Urinary bladder (tissue), 4 donors: ENCODE data around the gene EGLN3. TPM values are rescaled to one million over a fixed set of nuclear protein-coding genes. Genes with fewer than 3 reads are reported as not detected.

Source experiments
- DNase-seq: peaks from one replicate; pipeline ENCODE4 v3.0.0-alpha.2; 2015; ENCODE audit errors: extremely low spot score
- H3K27ac ChIP-seq: one replicate; pipeline ENCODE4 v1.5.1; 2013; ENCODE audit warnings: low read depth, mild to moderate bottlenecking, moderate library complexity
- H3K36me3 ChIP-seq: one replicate; pipeline ENCODE4 v1.6.1; 2013; ENCODE audit warnings: mild to moderate bottlenecking, moderate library complexity; ENCODE audit not compliant: insufficient read depth
- H3K4me1 ChIP-seq: one replicate; pipeline ENCODE4 v1.6.1; 2013; ENCODE audit warnings: mild to moderate bottlenecking, moderate library complexity; ENCODE audit not compliant: insufficient read depth
- H3K4me3 ChIP-seq: one replicate; pipeline ENCODE4 v1.5.1; 2013; ENCODE audit warnings: low read depth, low read length
- WGBS: extraction: QIAGEN DNeasy Blood & Tissue Kit; methylation state at CpG from one replicate; pipeline ENCODE4 v1.1.7; 2013; 5-methylcytosine and 5-hydroxymethylcytosine counted together
- polyA plus RNA-seq: library from polyadenylated mRNA; stranded (reverse); fragments of 200-250 nt; gene quantifications from one replicate; pipeline ENCODE4 v1.2.3, GENCODE V29; 2013
- total RNA-seq: library from RNA; depleted of rRNA; stranded (reverse); fragments of >200 nt; gene quantifications from one replicate; pipeline ENCODE4 v1.2.3, GENCODE V29; 2014
- donor health status: healthy with polysubstance abuse.
- donor health status: healthy.

EGLN3 gene
- total and polyA plus RNA-seq, 2 donors: 54.6 to 65.8 TPM

DNA sequence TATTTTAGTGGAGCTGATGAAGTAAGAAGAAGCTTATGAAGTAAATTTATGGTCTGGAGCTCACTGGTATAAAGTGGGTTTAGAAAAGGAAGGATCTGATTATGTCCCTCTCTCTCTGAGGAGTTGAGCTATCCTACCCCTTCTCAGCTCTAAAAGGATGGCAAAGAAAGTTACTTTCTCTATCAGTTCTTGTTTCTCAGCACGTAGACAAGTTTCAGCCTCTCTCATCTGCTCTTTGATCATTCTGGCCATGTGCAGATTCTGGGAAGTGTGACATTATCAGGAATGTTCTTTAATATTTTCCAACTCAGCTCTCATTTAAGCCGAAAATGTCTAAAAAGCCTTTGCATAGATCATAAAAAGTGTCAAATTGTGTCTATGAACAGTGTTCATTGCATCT, 5.8 kb upstream of the EGLN3 start:
- Histone ChIP-seq H3K36me3 (no peaks in the 10 kb centered on the region), H3K4me1 (no peaks in the 10 kb centered on the region), H3K4me3 (no peak overlapping the region), H3K27ac (no peak overlapping the region)
- WGBS: 87% methylated on average over 2 of the region's 2 CpGs
- DNase-seq: no peak

DNA sequence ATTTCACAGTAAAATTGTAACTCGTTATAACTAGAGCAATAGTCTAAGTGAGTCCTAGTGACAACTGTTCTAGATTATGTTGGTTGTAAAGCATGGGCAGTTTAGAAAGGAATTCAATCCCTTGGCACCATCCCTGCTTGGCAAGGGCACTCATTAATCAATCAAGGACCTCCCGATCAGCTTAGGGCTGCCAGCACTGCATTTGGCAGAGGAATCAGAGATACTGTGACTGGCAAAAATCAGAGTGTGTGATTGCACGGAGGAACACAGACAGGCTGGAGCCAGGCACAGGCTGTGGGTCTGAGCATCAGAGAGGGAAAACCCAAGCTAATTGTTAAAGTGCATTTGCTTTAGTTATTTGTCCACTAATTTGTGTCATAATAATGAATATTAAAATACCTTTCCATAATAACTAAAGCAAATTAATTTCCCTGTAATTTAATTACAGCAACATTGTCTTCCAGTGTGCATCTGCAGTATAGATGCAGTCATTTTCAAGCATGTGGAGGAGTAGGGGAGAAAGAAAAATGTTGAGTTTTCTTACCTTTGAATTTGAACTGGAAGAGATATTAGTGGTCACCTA, 3.2 kb upstream of the EGLN3 start:
- Histone ChIP-seq H3K36me3 (no peaks in the 10 kb centered on the region), H3K4me1 (no peaks in the 10 kb centered on the region), H3K4me3 (no peak overlapping the region), H3K27ac (no peak overlapping the region)
- 58% methylated on average over 3 of the region's 3 CpGs for WGBS
- DNase-seq: no peak

DNA sequence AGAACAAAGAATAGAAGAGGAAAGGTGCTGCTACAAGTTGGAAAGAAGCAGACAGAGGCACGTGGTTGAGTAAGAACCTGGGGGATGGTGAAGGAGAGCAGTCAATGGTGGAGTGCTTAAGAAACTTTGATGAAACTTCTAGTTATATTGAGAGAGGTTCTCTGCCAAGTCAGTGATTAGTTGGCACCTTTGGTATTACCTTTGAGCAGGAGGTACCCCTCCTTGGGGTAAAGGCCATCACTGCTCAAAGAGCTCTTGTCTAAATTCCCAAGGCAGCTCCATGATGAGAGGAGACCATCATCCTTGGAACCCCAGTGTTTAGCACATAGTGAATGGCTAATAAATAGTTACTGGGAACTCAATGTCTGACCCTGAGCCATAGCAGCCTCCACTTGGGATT, 1.7 kb upstream of the EGLN3 start:
- WGBS: 92% methylated on average over 1 of the region's 1 CpG
- no peak overlapping the region for H3K4me3 ChIP-seq
- H3K4me1 ChIP-seq: no peaks in the 10 kb centered on the region
- no peak for DNase-seq
- no peak overlapping the region for H3K27ac ChIP-seq
- H3K36me3 ChIP-seq: no peaks in the 10 kb centered on the region

DNA sequence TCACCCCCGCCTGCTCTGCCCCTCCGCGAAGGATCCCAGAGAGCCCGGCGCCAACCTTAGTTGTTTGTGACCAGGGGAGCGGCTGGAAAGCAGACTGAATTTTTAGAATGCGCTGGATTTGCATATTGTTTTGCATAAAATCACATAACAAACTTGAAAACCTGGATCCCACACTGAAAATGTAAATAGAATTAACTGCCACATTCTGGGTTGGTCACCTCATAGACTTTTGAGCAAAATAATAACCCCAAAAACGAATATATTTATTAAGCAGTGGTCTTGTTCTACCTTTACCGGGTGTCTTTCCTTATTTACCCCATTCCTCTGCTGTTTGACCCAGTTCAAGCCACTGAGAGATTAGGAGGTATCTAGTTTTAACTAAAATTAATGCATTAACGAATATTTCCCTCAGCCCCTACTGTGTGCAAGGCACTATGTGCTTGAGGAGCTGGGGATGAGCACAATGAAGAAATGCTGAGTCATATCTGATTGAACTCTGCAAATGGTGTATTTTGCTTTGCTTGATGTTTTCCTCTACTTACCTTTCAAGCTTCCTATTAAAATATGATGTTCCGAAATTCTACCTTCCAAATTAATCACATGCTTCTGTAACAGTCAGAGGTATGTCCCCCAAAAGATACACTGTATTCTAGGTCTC, 438 bp upstream of the EGLN3 start:
- Histone ChIP-seq H3K4me1 (no peaks in the 10 kb centered on the region), H3K4me3 (no peak overlapping the region), H3K36me3 (no peaks in the 10 kb centered on the region), H3K27ac (no peak overlapping the region)
- WGBS: 16% methylated on average over 11 of the region's 11 CpGs
- DNase-seq: no peak

DNA sequence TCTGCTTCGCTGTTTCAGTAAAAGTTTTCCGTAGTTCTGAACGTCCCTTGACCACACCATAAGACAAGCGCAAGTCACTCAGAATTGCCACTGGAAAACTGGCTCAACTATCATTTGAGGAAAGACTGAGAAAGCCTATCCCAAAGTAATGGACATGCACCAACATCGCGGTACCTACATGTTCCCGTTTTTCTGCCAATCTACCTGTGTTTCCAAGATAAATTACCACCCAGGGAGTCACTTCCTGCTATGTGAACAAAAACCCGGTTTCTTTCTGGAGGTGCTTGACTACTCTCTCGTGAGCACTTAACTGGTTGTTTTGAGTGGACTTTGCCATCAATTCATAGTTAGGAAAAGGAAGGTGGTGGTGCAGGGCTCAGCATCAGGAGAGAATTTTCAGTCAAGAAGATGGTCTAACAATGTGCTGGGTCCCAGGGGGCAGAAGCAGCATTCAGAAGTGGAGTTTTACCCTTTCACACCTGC, 1.4 kb downstream of the EGLN3 start:
- no peak for DNase-seq
- peak overlapping the region; percentile 57 for H3K4me3 ChIP-seq
- no peaks in the 10 kb centered on the region for H3K4me1 ChIP-seq
- H3K36me3 ChIP-seq: no peaks in the 10 kb centered on the region
- WGBS: 21% methylated on average over 9 of the region's 9 CpGs
- no peak overlapping the region for H3K27ac ChIP-seq

DNA sequence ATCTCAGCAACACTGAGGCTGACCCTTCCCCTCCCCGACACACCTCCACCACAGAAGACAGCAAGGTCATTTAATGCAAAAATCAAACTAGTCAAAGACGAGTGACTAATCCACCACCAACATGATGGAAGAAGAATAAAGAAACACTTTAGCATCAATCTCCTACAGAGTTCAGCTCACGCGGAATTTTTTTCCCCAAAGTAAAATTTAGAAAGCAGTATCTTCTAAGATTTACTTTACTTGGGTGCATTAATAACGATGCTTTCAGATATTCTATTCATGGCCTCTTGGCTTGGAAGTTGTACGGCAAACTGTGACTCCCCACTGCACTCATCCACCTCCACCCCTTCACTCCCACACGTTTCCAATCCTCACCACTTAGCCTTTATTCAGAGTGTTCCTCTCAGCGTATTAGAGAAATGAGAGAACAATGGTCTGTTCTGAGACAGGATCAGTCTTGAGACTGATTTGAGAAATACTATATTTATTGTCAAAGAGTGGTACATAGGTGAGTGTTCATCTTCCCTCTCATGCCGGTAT, 1.9 kb downstream of the EGLN3 start:
- 37% methylated on average over 9 of the region's 9 CpGs for WGBS
- Histone ChIP-seq H3K36me3 (no peaks in the 10 kb centered on the region), H3K27ac (no peak overlapping the region), H3K4me1 (no peaks in the 10 kb centered on the region), H3K4me3 (peak overlapping the region; percentile 57)
- no peak for DNase-seq

DNA sequence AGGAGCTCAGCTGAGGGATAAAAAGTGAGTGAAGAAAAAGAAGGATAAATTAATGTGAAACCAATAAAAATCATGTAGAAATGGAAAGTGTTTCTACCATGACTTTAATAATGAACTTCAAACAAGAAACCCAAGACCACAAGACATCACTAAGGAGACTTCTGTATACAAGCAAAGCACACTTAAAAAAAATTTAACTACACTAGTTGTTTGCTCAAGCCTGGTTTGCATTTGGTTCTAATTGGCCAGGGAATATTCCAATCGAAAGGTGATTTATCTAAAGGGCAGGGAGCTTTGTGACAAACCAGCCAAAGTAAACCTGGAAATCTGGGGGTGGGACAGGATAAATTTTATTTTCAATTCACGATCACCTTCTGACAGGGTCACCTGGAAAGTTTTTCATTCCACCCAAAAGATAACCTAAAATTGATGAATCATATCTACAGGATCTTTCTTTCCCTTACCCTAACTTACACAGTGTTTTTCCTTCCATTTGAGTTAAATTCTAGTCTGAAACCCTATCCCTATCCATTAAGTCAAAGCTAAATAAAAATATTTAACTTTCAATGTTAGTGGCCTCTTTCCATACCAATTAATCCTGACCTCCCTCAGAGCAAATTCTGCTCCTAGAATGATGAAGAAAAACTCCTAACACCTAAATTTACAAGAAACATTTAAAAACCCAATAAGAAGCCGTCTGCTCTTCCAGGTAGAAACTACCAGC, 2.6 kb downstream of the EGLN3 start:
- H3K27ac ChIP-seq: no peak overlapping the region
- H3K36me3 ChIP-seq: no peaks in the 10 kb centered on the region
- H3K4me1 ChIP-seq: no peaks in the 10 kb centered on the region
- DNase-seq: no peak
- H3K4me3 ChIP-seq: peak overlapping the region; percentile 57
- 66% methylated on average over 3 of the region's 3 CpGs for WGBS

DNA sequence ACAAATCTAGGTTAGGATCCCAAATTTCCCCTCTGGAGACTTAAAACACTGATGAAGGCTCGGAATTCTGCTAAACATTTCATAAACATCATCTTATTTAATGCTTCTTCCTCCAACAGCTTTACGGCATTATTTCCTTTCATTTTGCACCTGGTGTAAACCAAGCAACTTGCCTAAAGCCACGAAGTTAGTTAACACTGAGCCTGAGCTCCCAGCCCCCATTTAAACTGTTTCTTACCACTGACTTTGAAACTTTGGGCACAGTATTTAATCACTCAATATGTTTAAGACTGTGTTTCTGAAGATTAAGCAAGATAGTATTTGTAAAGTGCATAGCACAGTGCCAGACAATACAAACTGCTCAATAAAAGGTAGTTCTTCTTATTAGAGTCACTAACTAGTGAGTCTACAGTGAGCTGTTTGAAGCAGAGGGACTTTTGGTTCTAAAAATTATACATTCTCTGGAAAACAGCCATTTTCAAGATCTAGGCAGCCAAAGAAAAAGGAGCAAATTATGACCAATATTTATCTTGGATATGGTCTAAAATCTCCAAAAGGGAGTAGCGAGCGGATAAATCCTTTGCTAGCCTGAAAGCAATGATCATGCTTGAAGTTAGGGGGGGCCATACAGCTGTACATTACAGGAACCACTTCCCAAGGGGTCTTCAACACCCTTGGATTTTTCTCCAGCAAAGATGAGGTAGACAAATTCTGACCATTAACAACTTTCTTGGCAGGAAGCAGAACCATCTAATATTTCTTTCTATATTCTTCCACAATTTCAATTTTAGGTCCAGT, 4.0 kb downstream of the EGLN3 start:
- Histone ChIP-seq H3K4me1 (no peaks in the 10 kb centered on the region), H3K27ac (no peak overlapping the region), H3K4me3 (peak overlapping the region; percentile 1), H3K36me3 (no peaks in the 10 kb centered on the region)
- 61% methylated on average over 5 of the region's 5 CpGs for WGBS
- no peak for DNase-seq

DNA sequence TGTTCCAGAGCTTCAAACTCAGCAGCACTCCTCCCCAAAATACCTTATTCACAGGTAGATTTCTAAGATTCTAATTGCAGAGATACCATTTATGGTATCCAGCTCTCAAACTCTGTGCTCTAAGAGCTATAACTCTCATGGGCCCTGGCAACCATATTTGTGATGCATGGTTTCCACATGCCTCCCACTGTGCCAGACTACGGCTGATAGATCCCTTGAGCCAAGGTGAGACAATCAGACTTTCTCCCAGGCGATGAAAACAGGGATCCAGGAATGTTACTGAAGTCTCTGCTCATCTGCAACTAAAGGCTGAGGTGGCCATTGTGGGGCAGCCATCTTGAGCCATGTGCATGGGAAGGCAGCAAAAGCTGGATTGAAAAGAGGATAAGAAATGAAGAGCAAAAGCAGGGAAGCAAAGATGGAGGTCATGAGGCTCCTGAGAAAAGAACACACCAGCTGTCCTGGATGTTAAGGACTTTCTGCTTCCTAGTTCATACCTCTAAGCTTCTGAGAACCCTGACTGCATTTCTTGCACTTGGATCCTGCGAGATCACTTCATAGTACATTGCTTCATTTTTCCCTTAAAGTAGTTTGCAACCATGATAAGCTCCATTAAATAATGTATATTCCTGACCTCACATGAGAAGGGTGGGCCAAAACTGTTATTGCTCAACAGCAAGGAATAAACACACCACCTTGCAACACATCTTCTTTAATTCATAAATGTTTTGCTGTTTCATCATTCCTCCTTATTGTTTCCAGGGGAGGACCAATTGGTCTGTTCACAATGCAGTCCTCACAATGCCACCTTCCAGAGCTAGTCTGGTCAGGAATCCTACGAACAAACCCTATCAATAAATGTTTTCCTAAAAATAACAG, 5.4 kb downstream of the EGLN3 start:
- H3K36me3 ChIP-seq: no peaks in the 10 kb centered on the region
- WGBS: 84% methylated on average over 4 of the region's 4 CpGs
- no peak overlapping the region for H3K27ac ChIP-seq
- no peak for DNase-seq
- H3K4me3 ChIP-seq: no peak overlapping the region
- H3K4me1 ChIP-seq: no peaks in the 10 kb centered on the region

DNA sequence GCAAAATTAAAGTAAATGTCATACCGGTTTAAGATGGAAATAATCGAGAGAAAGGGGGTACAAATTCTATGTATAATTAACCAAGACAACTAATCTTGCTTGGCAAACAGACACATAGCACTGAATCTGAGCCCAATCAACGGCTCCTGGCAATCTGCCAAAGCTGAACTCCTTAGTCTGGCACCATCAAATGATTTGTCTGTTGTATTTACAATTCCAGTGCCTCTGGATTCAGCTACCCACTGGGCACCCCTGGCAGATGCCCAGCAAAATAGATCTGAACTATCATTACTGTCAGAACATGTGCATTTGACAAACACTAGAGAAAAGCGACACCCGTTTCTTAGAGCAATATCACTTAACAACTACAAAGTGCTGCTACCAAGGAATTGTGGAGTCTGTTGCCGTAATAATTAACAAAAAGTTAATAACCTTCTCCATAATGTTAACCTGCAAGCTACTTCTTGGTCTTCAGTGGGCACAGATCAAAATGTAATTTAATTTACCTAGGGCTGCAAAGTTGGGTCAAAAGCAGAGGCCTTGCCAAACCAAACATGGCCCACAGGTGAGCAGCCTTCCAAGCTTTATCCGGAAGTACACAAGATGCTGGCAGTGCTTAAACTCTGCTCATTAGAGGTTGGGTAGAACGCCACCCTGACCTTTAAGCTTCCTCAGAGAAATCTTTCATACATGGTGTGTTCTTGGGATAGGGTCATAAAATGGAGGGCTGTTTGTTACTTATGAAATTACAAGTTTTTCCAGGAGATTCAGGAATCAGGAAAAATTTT, 7.6 kb downstream of the EGLN3 start:
- H3K36me3 ChIP-seq: no peaks in the 10 kb centered on the region
- H3K4me3 ChIP-seq: no peak overlapping the region
- WGBS: 67% methylated on average over 8 of the region's 8 CpGs
- no peak overlapping the region for H3K27ac ChIP-seq
- no peak for DNase-seq
- H3K4me1 ChIP-seq: no peaks in the 10 kb centered on the region

DNA sequence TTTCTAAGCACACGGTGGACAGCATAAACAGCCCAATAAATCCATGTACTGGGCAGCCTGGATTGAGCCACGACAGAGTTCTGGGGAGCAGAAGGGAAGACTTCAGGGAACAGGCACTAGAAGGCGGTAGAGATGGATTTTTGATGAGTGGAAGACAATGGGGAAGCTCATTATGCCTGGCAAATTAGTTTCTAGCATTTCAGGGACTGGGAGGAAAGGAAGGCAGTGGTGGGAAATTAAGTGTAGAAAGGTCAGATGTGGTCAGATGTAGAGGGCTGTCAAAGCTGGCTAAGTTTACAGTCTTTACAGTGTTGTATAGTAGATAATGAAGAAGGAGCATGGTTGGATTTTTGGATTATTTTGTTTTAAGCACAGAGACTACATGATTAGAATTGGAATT, 9.2 kb downstream of the EGLN3 start:
- DNase-seq: no peak
- no peaks in the 10 kb centered on the region for H3K4me1 ChIP-seq
- WGBS: 48% methylated on average over 3 of the region's 3 CpGs
- H3K36me3 ChIP-seq: no peaks in the 10 kb centered on the region
- no peak overlapping the region for H3K4me3 ChIP-seq
- H3K27ac ChIP-seq: no peak overlapping the region

DNA sequence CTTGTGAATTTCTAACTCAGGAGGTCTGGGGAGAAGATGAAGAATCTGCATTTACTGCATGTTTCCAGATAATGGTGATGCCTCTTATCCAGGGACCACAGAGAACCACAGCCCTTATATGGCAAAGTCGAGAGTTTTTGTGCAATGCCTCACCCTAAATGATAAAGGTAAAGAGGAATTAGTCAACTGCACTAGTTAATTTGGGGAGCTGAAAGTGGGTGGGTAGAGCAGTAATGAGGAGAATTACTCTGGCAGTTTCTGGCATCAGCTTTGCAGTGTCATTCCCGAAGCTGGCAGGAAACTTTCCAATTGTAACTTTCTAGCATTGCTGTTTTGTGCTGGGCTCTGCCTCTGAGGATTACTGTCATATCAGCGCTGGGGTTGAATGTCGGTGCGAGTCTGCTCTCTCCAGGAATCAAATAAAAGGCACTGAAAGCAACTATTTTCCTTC, 10.3 kb downstream of the EGLN3 start:
- 37% methylated on average over 5 of the region's 5 CpGs for WGBS
- no peak overlapping the region for H3K4me3 ChIP-seq
- no peak for DNase-seq
- H3K27ac ChIP-seq: no peak overlapping the region
- no peaks in the 10 kb centered on the region for H3K36me3 ChIP-seq
- no peaks in the 10 kb centered on the region for H3K4me1 ChIP-seq
